PC-9 (cell line): ENCODE measurements around the gene RNF144A. TPM values are rescaled to one million over a fixed set of nuclear protein-coding genes. Genes with fewer than 3 reads are reported as not detected.

Experiments used
- BruUV-seq: library from RNA; stranded (reverse); fragments of 400-500 nt; replicated peaks from 2 replicates; lab custom pipeline; 2021; lab: Mats Ljungman, UMichigan
- CTCF ChIA-PET: fragments of 300-600 bp; sonication (Branson Sonifier 250); formaldehyde crosslinking; loops from one replicate; lab custom pipeline; 2022; ENCODE audit warnings: antibody characterized with exemption; lab: Charles Lee
- POLR2A ChIA-PET: fragments of 300-600 bp; sonication (Branson Sonifier 250); formaldehyde crosslinking; loops from one replicate; lab custom pipeline; 2022; ENCODE audit warnings: antibody characterized with exemption; ENCODE audit not compliant: unreplicated experiment; lab: Charles Lee
- DNase-seq, 2 experiments: peaks; one replicate each; pipeline versions ENCODE4 v3.0.0 to v3.0.0-alpha.2; 2015 to 2022; ENCODE audit warnings: mixed read lengths in 1 of 2
- H2AFZ ChIP-seq: fragments of 200-600 bp; sonication (generic); 2 replicates; pipeline ENCODE4 v1.8.1; 2017; ENCODE audit warnings: antibody characterized with exemption
- H3F3A ChIP-seq: fragments of 200-600 bp; sonication (generic); 2 replicates; pipeline ENCODE4 v1.8.1; 2017; ENCODE audit warnings: antibody characterized with exemption, mild to moderate bottlenecking, low read depth; ENCODE audit not compliant: insufficient read depth
- H3K27ac ChIP-seq: fragments of 200-600 bp; sonication (generic); 2 replicates; pipeline ENCODE4 v1.6.1; 2016; ENCODE audit warnings: mixed run types
- H3K27me3 ChIP-seq: fragments of 200-600 bp; sonication (generic); 2 replicates; pipeline ENCODE4 v1.6.1; 2016; ENCODE audit warnings: low read depth, mixed run types; ENCODE audit not compliant: insufficient read depth
- H3K36me3 ChIP-seq: fragments of 200-600 bp; sonication (generic); 2 replicates; pipeline ENCODE4 v1.6.1; 2016; ENCODE audit warnings: low read depth, mixed run types
- H3K4me1 ChIP-seq: fragments of 200-600 bp; sonication (generic); replicated peaks from 2 replicates; pipeline ENCODE4 v1.6.1; 2016; ENCODE audit warnings: mixed run types; ENCODE audit not compliant: insufficient read depth
- H3K4me2 ChIP-seq: fragments of 200-600 bp; sonication (generic); 2 replicates; pipeline ENCODE4 v1.6.1; 2017; ENCODE audit warnings: mixed run types
- H3K4me3 ChIP-seq: fragments of 200-600 bp; sonication (generic); 2 replicates; pipeline ENCODE4 v1.6.1; 2016; ENCODE audit warnings: mixed run types
- H3K79me2 ChIP-seq: fragments of 200-600 bp; sonication (generic); 2 replicates; pipeline ENCODE4 v1.6.1; 2017; ENCODE audit warnings: low read depth, mixed run types
- H3K9me2 ChIP-seq: fragments of 200-600 bp; sonication (generic); 2 replicates; pipeline ENCODE4 v1.8.1; 2017; ENCODE audit warnings: mild to moderate bottlenecking; ENCODE audit not compliant: insufficient read depth
- H3K9me3 ChIP-seq: fragments of 200-600 bp; sonication (generic); 2 replicates; pipeline ENCODE4 v1.8.1; 2016; ENCODE audit warnings: low read depth; ENCODE audit not compliant: insufficient read depth
- H4K20me1 ChIP-seq: fragments of 200-600 bp; sonication (generic); 2 replicates; pipeline ENCODE4 v1.8.1; 2017; ENCODE audit not compliant: insufficient read depth
- EZH2 ChIP-seq: fragments of 200-600 bp; sonication (generic); IDR thresholded peaks from 2 replicates; pipeline ENCODE4 v1.8.0; 2017; ENCODE audit warnings: antibody characterized with exemption, low read depth
- intact Hi-C: fragments of 100-400 bp; cut with micrococcal nuclease; formaldehyde crosslinking; loops from one replicate; pipeline ENCODE4 v1.10.0; 2022; ENCODE audit not compliant: unreplicated experiment
- total RNA-seq: library from RNA; stranded (reverse); gene quantifications from 2 replicates; pipeline ENCODE4 v1.2.3, GENCODE V29; 2021
- TF ChIP-seq, protein P1 (sequence below): fragments of 200-600 bp; sonication (generic); conservative IDR thresholded peaks from 2 replicates; pipeline ENCODE4 v1.6.1; 2017; ENCODE audit warnings: mixed run types, antibody characterized with exemption, mild to moderate bottlenecking, moderate library complexity

The RNF144A gene
- total RNA-seq, 1 experiment from 2014 or later, result 0.94 TPM

DNA sequence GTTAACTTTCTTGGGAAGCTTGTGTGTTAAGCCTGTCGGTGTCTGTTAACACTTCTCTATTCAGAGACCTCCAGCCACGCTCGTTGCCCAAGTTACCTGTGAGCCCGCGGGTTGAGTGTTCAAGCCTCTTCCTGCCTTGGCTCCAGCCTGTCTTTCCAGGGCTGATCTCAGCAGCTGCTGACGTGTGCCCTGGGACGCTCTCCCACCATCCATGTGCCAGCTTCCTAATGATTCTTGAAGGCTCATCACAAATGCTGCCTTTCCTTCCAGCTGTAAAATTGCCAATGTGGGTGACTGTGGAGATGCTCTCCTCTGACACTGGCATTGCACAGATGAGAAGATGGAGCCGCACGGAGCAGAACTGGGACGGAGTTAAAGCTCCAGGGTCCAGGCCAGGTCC lies 6.1 kb downstream of the RNF144A start:
- Histone ChIP-seq H3K36me3 (no peaks in the 10 kb centered on the region), H3K9me3 (no peaks in the 10 kb centered on the region), H4K20me1 (no peaks in the 10 kb centered on the region), H3K79me2 (no peaks in the 10 kb centered on the region), H3K27ac (no peak overlapping the region), H3K4me2 (no peak overlapping the region), H3K9me2 (no peaks in the 10 kb centered on the region), H3F3A (no peaks in the 10 kb centered on the region), H2AFZ (no peak overlapping the region), H3K27me3 (no peaks in the 10 kb centered on the region), H3K4me3 (no peak overlapping the region), H3K4me1 (no peaks in the 10 kb centered on the region)
- no peak for DNase-seq
- POLR2A ChIA-PET, result no interaction called here
- CTCF ChIA-PET, result no interaction called here
- intact Hi-C loops, result no loop called here
- no peak for TF ChIP-seq EZH2
- TF ChIP-seq, protein P1, sequence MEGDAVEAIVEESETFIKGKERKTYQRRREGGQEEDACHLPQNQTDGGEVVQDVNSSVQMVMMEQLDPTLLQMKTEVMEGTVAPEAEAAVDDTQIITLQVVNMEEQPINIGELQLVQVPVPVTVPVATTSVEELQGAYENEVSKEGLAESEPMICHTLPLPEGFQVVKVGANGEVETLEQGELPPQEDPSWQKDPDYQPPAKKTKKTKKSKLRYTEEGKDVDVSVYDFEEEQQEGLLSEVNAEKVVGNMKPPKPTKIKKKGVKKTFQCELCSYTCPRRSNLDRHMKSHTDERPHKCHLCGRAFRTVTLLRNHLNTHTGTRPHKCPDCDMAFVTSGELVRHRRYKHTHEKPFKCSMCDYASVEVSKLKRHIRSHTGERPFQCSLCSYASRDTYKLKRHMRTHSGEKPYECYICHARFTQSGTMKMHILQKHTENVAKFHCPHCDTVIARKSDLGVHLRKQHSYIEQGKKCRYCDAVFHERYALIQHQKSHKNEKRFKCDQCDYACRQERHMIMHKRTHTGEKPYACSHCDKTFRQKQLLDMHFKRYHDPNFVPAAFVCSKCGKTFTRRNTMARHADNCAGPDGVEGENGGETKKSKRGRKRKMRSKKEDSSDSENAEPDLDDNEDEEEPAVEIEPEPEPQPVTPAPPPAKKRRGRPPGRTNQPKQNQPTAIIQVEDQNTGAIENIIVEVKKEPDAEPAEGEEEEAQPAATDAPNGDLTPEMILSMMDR, result no peak
- no TSS peak for BruUV-seq

DNA sequence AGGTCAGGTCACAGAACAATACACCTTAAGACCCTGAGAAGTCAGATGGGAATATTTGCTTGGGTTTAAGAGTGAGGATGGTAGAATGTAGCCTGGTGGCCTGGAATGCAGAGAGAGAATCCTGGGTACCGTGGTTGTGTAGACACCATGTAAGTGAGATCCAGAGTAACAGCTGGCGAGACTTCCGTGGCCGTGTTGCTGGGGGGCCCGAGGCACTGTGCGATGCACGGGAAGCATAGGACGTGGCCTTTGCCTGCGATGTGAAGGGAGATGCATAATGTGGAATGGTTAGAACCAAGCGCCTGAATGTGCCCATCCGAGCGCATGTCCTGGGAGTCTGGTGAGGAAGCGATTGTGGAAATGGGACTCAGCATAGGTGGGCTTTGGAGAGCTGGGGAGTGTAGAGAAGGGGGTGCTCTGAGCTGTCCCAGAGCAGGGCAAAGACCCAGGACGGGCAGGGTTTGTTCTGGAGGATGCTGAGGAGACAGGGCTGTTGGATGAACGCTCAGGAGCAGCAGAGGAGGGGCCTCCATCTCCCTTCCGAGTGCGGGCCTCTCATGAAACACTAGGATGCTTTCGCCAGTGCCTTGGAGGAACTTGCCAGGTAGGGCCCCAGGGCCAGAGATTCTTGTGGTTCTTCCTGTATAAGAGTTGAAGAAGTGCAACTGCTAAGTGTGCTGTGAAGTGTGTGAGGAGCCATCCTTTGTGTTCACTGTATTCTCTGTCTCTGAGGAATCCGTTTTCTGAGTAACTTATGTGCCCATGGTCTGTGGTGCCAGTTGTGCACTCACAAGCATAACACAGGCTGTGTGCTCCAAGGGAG lies 7.1 kb downstream of the RNF144A start:
- no peaks in the 10 kb centered on the region for H3K27me3 ChIP-seq

DNA sequence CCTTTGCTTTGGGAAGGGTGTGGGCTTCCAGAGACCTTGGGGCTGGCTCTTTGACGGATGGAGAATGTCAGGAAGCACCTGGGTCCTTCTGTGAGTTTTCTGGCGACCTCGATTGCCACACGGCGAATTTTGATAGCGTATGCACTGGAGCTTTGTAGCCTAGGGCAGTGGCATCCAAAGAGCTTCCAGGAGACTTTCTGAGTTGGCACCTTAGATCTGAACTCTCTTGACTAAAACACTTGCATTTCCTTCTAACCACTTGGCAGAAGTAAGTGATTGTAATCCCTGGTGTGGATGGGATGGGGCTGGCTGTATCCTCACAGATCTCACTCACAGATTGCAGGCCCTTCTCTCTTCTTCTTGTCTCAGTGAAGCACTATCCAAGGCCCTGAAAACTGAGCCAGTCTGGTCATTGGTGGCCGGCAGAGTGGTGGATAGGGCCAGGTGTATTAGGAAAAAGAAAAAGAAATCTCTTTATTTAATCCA lies 7.8 kb downstream of the RNF144A start:
- intact Hi-C loops, result no loop called here
- CTCF ChIA-PET, result no interaction called here
- H4K20me1 ChIP-seq, result no peaks in the 10 kb centered on the region

More for the DNA sequence above, 7.1 kb downstream of the RNF144A start:
- no peak for TF ChIP-seq EZH2
- TF ChIP-seq, protein P1, result no peak
- no peak overlapping the region for H3K27ac ChIP-seq
- ChIA-PET CTCF (no interaction called here), POLR2A (no interaction called here)
- no peaks in the 10 kb centered on the region for H3K4me1 ChIP-seq
- BruUV-seq, result no TSS peak
- H3K9me3 ChIP-seq, result no peaks in the 10 kb centered on the region
- no peaks in the 10 kb centered on the region for H3K9me2 ChIP-seq
- H3K79me2 ChIP-seq, result no peaks in the 10 kb centered on the region
- H4K20me1 ChIP-seq, result no peaks in the 10 kb centered on the region
- no peak overlapping the region for H3K4me2 ChIP-seq
- no peak overlapping the region for H2AFZ ChIP-seq
- H3K36me3 ChIP-seq, result no peaks in the 10 kb centered on the region
- no peak overlapping the region for H3K4me3 ChIP-seq
- DNase-seq, result no peak
- intact Hi-C loops, result no loop called here
- H3F3A ChIP-seq, result no peaks in the 10 kb centered on the region

More for the DNA sequence above, 7.8 kb downstream of the RNF144A start:
- Histone ChIP-seq H3K36me3 (no peaks in the 10 kb centered on the region), H3K9me2 (no peaks in the 10 kb centered on the region), H3F3A (no peaks in the 10 kb centered on the region), H3K4me1 (no peaks in the 10 kb centered on the region), H3K27ac (no peak overlapping the region), H3K27me3 (no peaks in the 10 kb centered on the region), H3K4me2 (no peak overlapping the region), H3K9me3 (no peaks in the 10 kb centered on the region), H3K4me3 (no peak overlapping the region), H2AFZ (no peak overlapping the region), H3K79me2 (no peaks in the 10 kb centered on the region)
- POLR2A ChIA-PET, result no interaction called here
- no peak for DNase-seq
- no TSS peak for BruUV-seq
- TF ChIP-seq, protein P1, result no peak
- TF ChIP-seq EZH2, result no peak
